ENCODE measurements around the gene MIR17HG.

The MIR17HG gene

DNA sequence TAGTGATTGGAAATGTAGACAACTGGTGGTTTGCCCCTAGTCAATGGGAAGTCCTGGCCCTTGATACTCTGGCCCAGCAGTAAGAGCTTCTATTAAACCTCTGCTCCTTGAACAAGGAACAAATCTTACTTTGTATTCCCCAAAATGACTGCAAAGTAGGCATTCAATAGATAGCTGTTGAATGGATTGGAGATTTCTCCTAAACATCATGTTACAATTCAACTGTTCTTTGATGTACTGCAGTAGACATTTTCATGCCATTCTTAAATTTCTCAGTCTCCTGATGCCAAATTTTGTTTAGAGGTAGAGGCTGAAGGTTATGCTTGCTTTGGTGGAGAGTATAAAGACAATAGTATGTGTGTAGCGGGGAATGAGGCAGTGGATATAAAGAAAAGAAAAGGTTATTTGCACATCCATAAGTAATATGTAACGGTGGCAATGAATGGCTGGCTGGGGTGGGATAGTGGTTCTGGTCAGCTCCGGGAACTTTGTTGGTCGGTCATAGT is 12.8 kb downstream of the MIR17HG start:
- H2BK15ac ChIP-seq (ENCODE audit: low read depth, poor library complexity, severe bottlenecking), result no peak overlapping the region
- no peak overlapping the region for H3K4ac ChIP-seq (ENCODE audit: low read depth in 1 of 2, low read length in 2 of 2)
- H3K9ac ChIP-seq (ENCODE audit: low read length), result no peak overlapping the region
- H3K36me3 ChIP-seq (ENCODE audit: control insufficient read depth in 1 of 2, insufficient read depth in 2 of 2, low read depth in 1 of 2, low read length in 2 of 2), result peaks cover 0 to 24% of the 10 kb centered on the region in 2 experiments
- H3K27me3 ChIP-seq (ENCODE audit: control insufficient read depth in 1 of 2, insufficient read depth in 1 of 2, low read length in 2 of 2), result no peaks in the 10 kb centered on the region
- no peak overlapping the region for H2BK12ac ChIP-seq (ENCODE audit: low read length in 2 of 2)
- H3K4me3 ChIP-seq (ENCODE audit: insufficient read depth in 1 of 2, low read depth in 1 of 2, low read length in 2 of 2), result no peak overlapping the region
- peaks cover 3% of the 10 kb centered on the region for H3K79me1 ChIP-seq (replicated peaks; ENCODE audit: low read length, poor library complexity, severe bottlenecking)
- no peak overlapping the region for H4K8ac ChIP-seq (ENCODE audit: low read length)
- H2BK120ac ChIP-seq (ENCODE audit: low read depth, low read length), result no peak overlapping the region
- no peaks in the 10 kb centered on the region for H3K9me3 ChIP-seq (ENCODE audit: control insufficient read depth, low read length)
- H3K14ac ChIP-seq (ENCODE audit: low read length in 2 of 2), result no peak overlapping the region
- no peak overlapping the region for H2AFZ ChIP-seq (ENCODE audit: low read depth, low read length)
- H2BK5ac ChIP-seq (ENCODE audit: low read depth, low read length, poor library complexity, severe bottlenecking), result no peak overlapping the region
- no peak overlapping the region for H3K23ac ChIP-seq (ENCODE audit: low read length in 2 of 2)
- H3K4me1 ChIP-seq (ENCODE audit: control insufficient read depth, insufficient read depth, low read depth, low read length), result no peaks in the 10 kb centered on the region
- H2AK5ac ChIP-seq (ENCODE audit: low read length, severe bottlenecking), result no peak overlapping the region
- H3K18ac ChIP-seq (ENCODE audit: low read depth in 1 of 2, low read length in 2 of 2), result no peak overlapping the region
- no peak overlapping the region for H4K91ac ChIP-seq (ENCODE audit: low read length)
- no peak for DNase-seq
- no peak overlapping the region for H3K4me2 ChIP-seq (ENCODE audit: low read length, poor library complexity, severe bottlenecking)
- no peak overlapping the region for H3K27ac ChIP-seq (ENCODE audit: low read length, poor library complexity, severe bottlenecking)
- WGBS, result 96% methylated on average over 4 of the region's 4 CpGs

- H3K4ac ChIP-seq (ENCODE audit: low read depth in 1 of 2, low read length in 2 of 2), result no peak overlapping the region
- peaks cover 0 to 8% of the 10 kb centered on the region in 2 experiments for H3K36me3 ChIP-seq (ENCODE audit: control insufficient read depth in 1 of 2, insufficient read depth in 2 of 2, low read depth in 1 of 2, low read length in 2 of 2)
- H3K79me1 ChIP-seq (replicated peaks; ENCODE audit: low read length, poor library complexity, severe bottlenecking), result peaks cover 3% of the 10 kb centered on the region
- DNase-seq, result peak; percentile 26
- no peak overlapping the region for H3K14ac ChIP-seq (ENCODE audit: low read length in 2 of 2)
- no peak overlapping the region for H2BK5ac ChIP-seq (ENCODE audit: low read depth, low read length, poor library complexity, severe bottlenecking)
- H3K4me3 ChIP-seq (ENCODE audit: insufficient read depth in 1 of 2, low read depth in 1 of 2, low read length in 2 of 2), result no peak overlapping the region
- WGBS, result no CpG with 5 or more reads among the region's 1 CpG
- H2BK12ac ChIP-seq (ENCODE audit: low read length in 2 of 2), result no peak overlapping the region
- no peak overlapping the region for H3K18ac ChIP-seq (ENCODE audit: low read depth in 1 of 2, low read length in 2 of 2)
- no peak overlapping the region for H4K91ac ChIP-seq (ENCODE audit: low read length)
- no peaks in the 10 kb centered on the region for H3K9me3 ChIP-seq (ENCODE audit: control insufficient read depth, low read length)
- no peaks in the 10 kb centered on the region for H3K4me1 ChIP-seq (ENCODE audit: control insufficient read depth, insufficient read depth, low read depth, low read length)
- no peak overlapping the region for H3K4me2 ChIP-seq (ENCODE audit: low read length, poor library complexity, severe bottlenecking)
- H3K9ac ChIP-seq (ENCODE audit: low read length), result no peak overlapping the region
- H2BK15ac ChIP-seq (ENCODE audit: low read depth, poor library complexity, severe bottlenecking), result no peak overlapping the region
- H3K23ac ChIP-seq (ENCODE audit: low read length in 2 of 2), result no peak overlapping the region
- H4K8ac ChIP-seq (ENCODE audit: low read length), result no peak overlapping the region
- H2AFZ ChIP-seq (ENCODE audit: low read depth, low read length), result no peak overlapping the region
- no peak overlapping the region for H2BK120ac ChIP-seq (ENCODE audit: low read depth, low read length)
- H2AK5ac ChIP-seq (ENCODE audit: low read length, severe bottlenecking), result no peak overlapping the region
- H3K27me3 ChIP-seq (ENCODE audit: control insufficient read depth in 1 of 2, insufficient read depth in 1 of 2, low read length in 2 of 2), result no peaks in the 10 kb centered on the region
- no peak overlapping the region for H3K27ac ChIP-seq (ENCODE audit: low read length, poor library complexity, severe bottlenecking)
Measured at GRCh38 chr13:91361755-91362271, 14.3 kb downstream of the MIR17HG start.

- H3K14ac ChIP-seq (ENCODE audit: low read length in 2 of 2), result no peak overlapping the region
- H3K23ac ChIP-seq (ENCODE audit: low read length in 2 of 2), result no peak overlapping the region
- H2AK5ac ChIP-seq (ENCODE audit: low read length, severe bottlenecking), result no peak overlapping the region
- no peak for DNase-seq
- no peak overlapping the region for H3K4me2 ChIP-seq (ENCODE audit: low read length, poor library complexity, severe bottlenecking)
- H4K91ac ChIP-seq (ENCODE audit: low read length), result no peak overlapping the region
- no peaks in the 10 kb centered on the region for H3K36me3 ChIP-seq (ENCODE audit: control insufficient read depth in 1 of 2, insufficient read depth in 2 of 2, low read depth in 1 of 2, low read length in 2 of 2)
- no peak overlapping the region for H2BK15ac ChIP-seq (ENCODE audit: low read depth, poor library complexity, severe bottlenecking)
- H2BK12ac ChIP-seq (ENCODE audit: low read length in 2 of 2), result no peak overlapping the region
- H2AFZ ChIP-seq (ENCODE audit: low read depth, low read length), result no peak overlapping the region
- H3K4ac ChIP-seq (ENCODE audit: low read depth in 1 of 2, low read length in 2 of 2), result no peak overlapping the region
- H2BK120ac ChIP-seq (ENCODE audit: low read depth, low read length), result no peak overlapping the region
- no peaks in the 10 kb centered on the region for H3K9me3 ChIP-seq (ENCODE audit: control insufficient read depth, low read length)
- no peaks in the 10 kb centered on the region for H3K4me1 ChIP-seq (ENCODE audit: control insufficient read depth, insufficient read depth, low read depth, low read length)
- H3K27me3 ChIP-seq (ENCODE audit: control insufficient read depth in 1 of 2, insufficient read depth in 1 of 2, low read length in 2 of 2), result no peaks in the 10 kb centered on the region
- no peak overlapping the region for H3K27ac ChIP-seq (ENCODE audit: low read length, poor library complexity, severe bottlenecking)
- peaks cover 2% of the 10 kb centered on the region for H3K79me1 ChIP-seq (replicated peaks; ENCODE audit: low read length, poor library complexity, severe bottlenecking)
- no peak overlapping the region for H3K18ac ChIP-seq (ENCODE audit: low read depth in 1 of 2, low read length in 2 of 2)
- no peak overlapping the region for H3K4me3 ChIP-seq (ENCODE audit: insufficient read depth in 1 of 2, low read depth in 1 of 2, low read length in 2 of 2)
- H2BK5ac ChIP-seq (ENCODE audit: low read depth, low read length, poor library complexity, severe bottlenecking), result no peak overlapping the region
- 82% methylated on average over 1 of the region's 1 CpG for WGBS
- H4K8ac ChIP-seq (ENCODE audit: low read length), result no peak overlapping the region
- H3K9ac ChIP-seq (ENCODE audit: low read length), result no peak overlapping the region
Measured at GRCh38 chr13:91362908-91363307, 15.4 kb downstream of the MIR17HG start.

DNA sequence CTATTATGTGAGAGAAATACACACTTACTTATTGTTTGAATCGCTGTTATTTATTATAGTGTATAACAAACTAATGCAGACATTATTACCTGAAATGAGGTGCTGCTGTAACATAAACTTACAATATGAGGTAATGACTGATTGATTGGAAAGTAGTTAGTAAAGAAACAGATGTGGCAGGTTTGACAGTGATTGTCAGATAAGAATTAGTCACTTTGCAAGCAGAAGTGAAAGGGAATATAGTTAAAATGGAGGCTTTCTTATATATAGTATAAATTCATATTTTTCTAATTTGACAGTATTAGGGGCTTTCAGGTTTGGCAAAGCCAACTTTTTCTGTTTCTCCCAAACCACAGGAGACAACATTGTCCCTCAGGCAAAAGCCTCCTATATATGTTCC is 20.6 kb downstream of the MIR17HG start:
- no CpG with 5 or more reads among the region's 1 CpG for whole genome bisulfite sequencing
- DNase-seq, result no peak
- no peaks in the 10 kb centered on the region for H3K36me3 ChIP-seq (ENCODE audit: control insufficient read depth in 1 of 2, insufficient read depth in 2 of 2, low read depth in 1 of 2, low read length in 2 of 2)
- no peak overlapping the region for H2AFZ ChIP-seq (ENCODE audit: low read depth, low read length)
- H4K8ac ChIP-seq (ENCODE audit: low read length), result no peak overlapping the region
- no peak overlapping the region for H2BK120ac ChIP-seq (ENCODE audit: low read depth, low read length)
- H3K4ac ChIP-seq (ENCODE audit: low read depth in 1 of 2, low read length in 2 of 2), result no peak overlapping the region
- no peak overlapping the region for H2BK5ac ChIP-seq (ENCODE audit: low read depth, low read length, poor library complexity, severe bottlenecking)
- no peak overlapping the region for H2BK15ac ChIP-seq (ENCODE audit: low read depth, poor library complexity, severe bottlenecking)
- no peak overlapping the region for H3K23ac ChIP-seq (ENCODE audit: low read length in 2 of 2)
- no peak overlapping the region for H3K4me3 ChIP-seq (ENCODE audit: insufficient read depth in 1 of 2, low read depth in 1 of 2, low read length in 2 of 2)
- H4K91ac ChIP-seq (ENCODE audit: low read length), result no peak overlapping the region
- H3K79me1 ChIP-seq (replicated peaks; ENCODE audit: low read length, poor library complexity, severe bottlenecking), result no peaks in the 10 kb centered on the region
- no peak overlapping the region for H3K4me2 ChIP-seq (ENCODE audit: low read length, poor library complexity, severe bottlenecking)
- no peak overlapping the region for H2AK5ac ChIP-seq (ENCODE audit: low read length, severe bottlenecking)
- H3K27ac ChIP-seq (ENCODE audit: low read length, poor library complexity, severe bottlenecking), result no peak overlapping the region
- peaks cover 2% of the 10 kb centered on the region for H3K4me1 ChIP-seq (ENCODE audit: control insufficient read depth, insufficient read depth, low read depth, low read length)
- H2BK12ac ChIP-seq (ENCODE audit: low read length in 2 of 2), result no peak overlapping the region
- no peaks in the 10 kb centered on the region for H3K9me3 ChIP-seq (ENCODE audit: control insufficient read depth, low read length)
- H3K27me3 ChIP-seq (ENCODE audit: control insufficient read depth in 1 of 2, insufficient read depth in 1 of 2, low read length in 2 of 2), result no peaks in the 10 kb centered on the region
- H3K9ac ChIP-seq (ENCODE audit: low read length), result no peak overlapping the region
- no peak overlapping the region for H3K14ac ChIP-seq (ENCODE audit: low read length in 2 of 2)
- no peak overlapping the region for H3K18ac ChIP-seq (ENCODE audit: low read depth in 1 of 2, low read length in 2 of 2)
